ENCODE results near the gene USP48. TPM values are rescaled to one million over a fixed set of nuclear protein-coding genes. Genes with fewer than 3 reads are reported as not detected.

USP48 gene
- total RNA-seq, 4 donors from 2014 or later: 55.2 to 80.9 (median 61.6) TPM

DNA sequence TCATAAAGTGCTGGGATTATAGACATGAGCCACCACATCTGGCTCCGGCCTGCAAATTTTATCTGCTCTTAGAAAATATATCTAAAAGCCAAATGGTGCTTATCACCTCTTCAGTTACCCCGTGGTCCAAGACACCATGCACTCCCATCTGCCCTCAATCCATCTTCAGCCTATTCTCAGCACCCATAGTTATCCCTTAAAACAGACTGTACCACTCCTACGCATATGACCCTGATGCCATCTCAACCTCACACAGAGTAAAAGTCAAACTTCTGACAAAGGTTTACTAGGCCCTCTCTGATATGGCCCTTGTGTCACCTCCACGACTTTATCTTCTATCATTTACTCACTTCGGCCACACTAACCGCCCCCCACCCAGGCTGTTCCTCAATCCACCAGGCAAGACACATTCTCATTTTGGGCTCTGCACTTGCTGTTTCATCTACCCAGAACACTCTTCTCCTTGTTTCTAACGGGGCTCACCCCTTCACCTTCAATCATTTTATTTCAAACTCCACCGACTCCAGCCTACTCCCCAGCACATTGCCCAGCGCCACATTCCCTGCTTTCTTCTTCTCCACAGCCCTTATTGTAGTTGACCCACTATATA lies 33.0 kb downstream of the USP48 start:
- TF ChIP-seq, protein P1, sequence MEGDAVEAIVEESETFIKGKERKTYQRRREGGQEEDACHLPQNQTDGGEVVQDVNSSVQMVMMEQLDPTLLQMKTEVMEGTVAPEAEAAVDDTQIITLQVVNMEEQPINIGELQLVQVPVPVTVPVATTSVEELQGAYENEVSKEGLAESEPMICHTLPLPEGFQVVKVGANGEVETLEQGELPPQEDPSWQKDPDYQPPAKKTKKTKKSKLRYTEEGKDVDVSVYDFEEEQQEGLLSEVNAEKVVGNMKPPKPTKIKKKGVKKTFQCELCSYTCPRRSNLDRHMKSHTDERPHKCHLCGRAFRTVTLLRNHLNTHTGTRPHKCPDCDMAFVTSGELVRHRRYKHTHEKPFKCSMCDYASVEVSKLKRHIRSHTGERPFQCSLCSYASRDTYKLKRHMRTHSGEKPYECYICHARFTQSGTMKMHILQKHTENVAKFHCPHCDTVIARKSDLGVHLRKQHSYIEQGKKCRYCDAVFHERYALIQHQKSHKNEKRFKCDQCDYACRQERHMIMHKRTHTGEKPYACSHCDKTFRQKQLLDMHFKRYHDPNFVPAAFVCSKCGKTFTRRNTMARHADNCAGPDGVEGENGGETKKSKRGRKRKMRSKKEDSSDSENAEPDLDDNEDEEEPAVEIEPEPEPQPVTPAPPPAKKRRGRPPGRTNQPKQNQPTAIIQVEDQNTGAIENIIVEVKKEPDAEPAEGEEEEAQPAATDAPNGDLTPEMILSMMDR (IDR thresholded peaks at IDR 0.05; ENCODE audit: low read depth): no peak

DNA sequence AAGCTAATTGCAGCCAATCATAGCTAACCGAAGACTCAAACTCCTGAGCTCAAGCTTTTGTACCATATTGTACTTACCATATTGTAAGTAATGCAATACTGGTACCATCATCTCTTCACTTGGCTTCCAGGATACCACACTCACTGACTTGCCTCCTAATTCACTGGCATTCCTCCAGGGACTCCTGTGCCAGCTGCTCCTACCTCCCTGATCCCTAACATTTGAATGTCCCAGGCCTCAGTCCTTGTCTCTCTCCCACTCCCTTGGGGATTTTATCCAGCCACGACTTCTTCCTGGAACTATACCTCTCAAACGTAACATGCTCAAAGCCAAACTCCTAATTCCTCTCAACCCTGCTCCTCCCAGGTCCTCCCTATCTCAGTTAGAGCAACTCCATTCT lies 33.8 kb downstream of the USP48 start:
- TF ChIP-seq, protein P1 (IDR thresholded peaks at IDR 0.05; ENCODE audit: low read depth): no peak

DNA sequence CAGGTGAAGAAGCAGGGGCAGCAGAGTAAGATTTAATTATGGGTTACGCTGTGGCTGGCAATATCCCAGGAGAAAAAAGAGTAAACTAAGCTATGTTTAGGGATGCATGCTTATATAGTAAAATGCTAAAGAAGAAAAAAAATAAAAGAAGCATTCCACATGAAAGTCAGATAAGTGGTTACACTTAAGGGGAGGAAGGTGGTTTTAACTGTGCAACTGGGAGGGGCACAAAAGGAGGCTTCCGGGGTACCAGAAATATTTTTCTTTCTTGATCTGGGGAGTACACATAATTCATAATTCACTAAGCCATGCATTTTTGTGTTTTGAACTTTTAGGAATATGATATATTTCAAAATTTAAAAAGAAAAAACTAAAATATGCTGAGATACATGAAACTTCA lies 39.5 kb downstream of the USP48 start:
- TF ChIP-seq, protein P1 (IDR thresholded peaks at IDR 0.05; ENCODE audit: low read depth): no peak

DNA sequence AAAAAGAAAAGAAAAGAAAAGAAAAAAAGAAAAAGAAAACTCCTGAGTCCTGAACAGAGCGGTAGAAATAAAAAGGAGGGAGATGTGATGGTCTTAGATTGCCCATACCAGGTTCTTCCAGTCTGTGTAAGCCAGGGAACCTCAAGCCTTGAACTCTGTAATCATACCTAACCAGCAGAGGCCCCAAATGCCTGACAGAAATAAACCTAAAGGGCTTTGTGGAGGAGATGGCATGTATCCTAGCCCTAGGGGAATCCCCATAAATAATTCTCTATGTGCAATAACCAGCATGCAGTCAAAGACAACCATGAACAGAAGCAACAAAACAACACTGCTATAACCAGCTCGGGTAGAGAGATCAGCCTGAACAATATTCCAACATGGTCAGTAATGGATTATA lies 40.4 kb downstream of the USP48 start:
- TF ChIP-seq, protein P1 (IDR thresholded peaks at IDR 0.05; ENCODE audit: low read depth): no peak

DNA sequence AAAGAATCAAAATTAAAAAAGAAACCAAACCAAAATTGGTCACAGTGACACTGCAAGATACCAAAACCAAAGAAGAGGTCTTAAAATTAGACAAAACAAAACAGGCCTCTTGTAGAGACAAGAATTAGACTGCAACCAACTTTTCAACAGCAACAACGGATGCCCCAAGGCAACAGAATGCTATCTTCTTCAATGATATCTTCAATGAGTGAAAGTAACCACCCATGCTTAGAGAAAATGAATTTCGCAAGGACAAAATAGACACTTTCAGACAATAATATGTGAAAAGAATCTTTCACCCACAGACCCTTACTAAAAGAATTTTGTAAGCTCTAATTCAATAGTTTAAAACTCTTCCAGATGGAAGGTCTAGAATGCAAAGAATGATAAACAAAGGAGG lies 41.7 kb downstream of the USP48 start:
- TF ChIP-seq, protein P1 (IDR thresholded peaks at IDR 0.05; ENCODE audit: low read depth): no peak

DNA sequence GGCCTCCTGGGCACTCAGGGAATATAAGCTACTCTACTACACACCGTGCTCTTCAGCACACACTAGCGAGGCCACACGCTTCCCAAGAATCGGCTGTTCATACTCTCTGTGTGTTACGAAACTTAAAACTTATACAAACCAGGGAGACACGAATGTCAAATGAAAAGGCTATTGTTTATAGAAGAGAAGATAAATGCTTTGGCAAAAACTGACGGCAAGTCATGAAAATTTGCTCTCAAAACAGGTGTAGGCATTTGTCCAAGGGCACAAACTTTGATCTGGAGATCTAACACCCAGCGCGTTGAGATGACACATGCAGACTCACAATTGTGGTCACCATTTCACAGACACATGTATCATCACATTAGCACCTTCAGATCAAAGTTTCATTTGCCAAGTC lies 46.1 kb downstream of the USP48 start:
- TF ChIP-seq, protein P1 (IDR thresholded peaks at IDR 0.05; ENCODE audit: low read depth): no peak

DNA sequence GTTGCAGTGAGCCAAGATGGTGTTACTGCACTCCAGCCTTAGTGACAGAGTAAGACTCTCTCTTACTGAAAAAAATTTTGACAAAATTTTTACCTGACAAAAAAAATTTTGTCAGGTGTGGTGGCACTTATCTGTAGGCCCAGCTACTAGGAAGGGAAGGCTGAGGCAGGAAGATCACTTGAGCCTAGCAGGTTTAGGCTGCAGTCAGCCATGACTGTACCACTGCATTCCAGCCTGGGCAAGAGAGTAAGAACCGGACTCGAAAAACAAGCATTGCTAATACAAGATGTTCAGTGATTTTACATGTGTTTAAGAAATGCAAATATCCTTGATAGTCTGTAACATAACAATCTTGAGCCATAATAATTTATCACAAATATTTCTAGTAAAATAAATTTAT lies 46.9 kb downstream of the USP48 start:
- TF ChIP-seq, protein P1 (IDR thresholded peaks at IDR 0.05; ENCODE audit: low read depth): no peak
